HG03045 (cell line): Measurements from ENCODE around the gene EIPR1.

Experiments used
- ATAC-seq: cut with Tn5 transposase; IDR thresholded peaks from one replicate; pipeline ENCODE4 v1.9.1; 2021; ENCODE audit warnings: mild to moderate bottlenecking, moderate library complexity; ENCODE audit not compliant: unreplicated experiment

The EIPR1 gene

GRCh38 chr2:3168230-3168891, 209.3 kb downstream of the EIPR1 start:
- no peak for ATAC-seq

DNA sequence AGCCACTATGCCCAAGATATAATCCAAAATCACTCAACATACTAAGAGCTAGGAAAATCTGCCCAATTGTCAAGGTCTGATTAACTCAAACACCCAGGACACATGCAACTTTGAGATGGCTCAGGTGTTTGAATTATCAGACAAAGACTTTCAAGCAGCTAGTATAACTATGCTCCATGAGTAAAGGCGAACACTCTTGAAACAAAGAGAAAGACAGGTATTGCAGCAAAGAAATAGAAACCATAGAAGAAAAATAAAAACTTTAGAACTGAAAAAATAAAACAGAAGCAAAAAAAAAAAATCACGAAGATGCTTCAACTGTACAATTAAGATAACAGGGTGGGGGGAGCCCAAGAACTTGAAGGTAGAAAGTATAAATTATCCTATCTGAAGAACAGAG, 214.2 kb downstream of the EIPR1 start:
- ATAC-seq = no peak

GRCh38 chr2:3162442-3163077, 215.1 kb downstream of the EIPR1 start:
- no peak for ATAC-seq

- no peak for ATAC-seq
Observed at GRCh38 chr2:3160751-3161330, 216.8 kb downstream of the EIPR1 start.

GRCh38 chr2:3159782-3160545, 217.7 kb downstream of the EIPR1 start:
- no peak for ATAC-seq

- ATAC-seq = no peak
Observed at GRCh38 chr2:3154700-3155099, 222.9 kb downstream of the EIPR1 start.

DNA sequence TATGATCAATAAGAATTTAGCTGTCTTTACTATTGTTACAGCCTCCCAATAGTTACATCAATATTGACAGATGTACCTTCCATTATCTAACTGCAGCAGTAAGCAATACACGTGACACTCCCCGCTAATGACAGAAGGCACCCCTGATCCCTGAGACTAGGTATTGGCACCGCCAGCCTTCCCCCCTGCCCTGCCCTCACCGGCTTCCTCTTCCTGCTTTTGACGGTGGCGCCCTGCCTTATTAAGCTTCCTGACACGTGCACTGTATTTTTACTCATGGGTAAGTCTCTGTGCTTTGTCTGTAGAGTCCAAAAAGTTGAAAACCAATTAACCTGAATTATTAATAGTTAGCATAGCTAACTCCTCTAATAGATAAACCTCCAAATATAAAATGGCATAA, 223.5 kb downstream of the EIPR1 start:
- no peak for ATAC-seq

DNA sequence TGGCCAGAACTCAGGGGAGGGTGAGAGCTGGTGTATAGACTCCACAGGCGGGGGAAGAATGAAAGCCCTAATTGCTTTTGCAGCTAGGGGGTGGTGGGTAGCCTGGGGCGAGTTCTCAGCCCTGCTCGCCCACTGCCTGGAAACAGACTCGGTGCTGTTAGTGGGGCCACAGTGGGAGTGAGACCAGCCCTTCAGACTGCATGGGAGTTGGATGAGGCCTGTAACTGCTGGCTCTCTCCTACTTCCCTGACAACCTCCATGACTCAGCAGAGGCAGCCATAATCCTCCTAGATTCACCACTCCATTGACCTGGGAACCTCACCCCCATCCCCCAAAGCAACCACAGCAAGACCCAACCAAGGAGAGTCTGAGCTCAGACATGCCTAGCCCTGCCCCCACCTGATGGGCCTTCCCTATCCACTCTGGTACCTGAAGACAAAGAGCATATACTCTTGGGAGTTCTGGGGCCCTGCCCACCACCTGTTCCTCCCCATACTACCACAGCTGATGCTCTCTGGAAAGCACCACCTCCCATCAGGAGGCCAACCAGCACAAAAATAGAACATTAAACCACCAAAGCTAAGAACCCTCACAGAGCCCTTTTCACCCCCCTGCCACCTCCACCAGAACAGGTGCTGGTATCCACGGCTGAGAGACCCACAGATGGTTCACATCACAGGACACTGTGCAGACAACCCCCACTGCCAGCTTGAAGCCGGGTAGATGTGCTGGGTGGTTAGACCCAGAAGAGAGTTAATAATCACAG, 226.3 kb downstream of the EIPR1 start:
- ATAC-seq = no peak

GRCh38 chr2:3149441-3150217, 228.0 kb downstream of the EIPR1 start:
- no peak for ATAC-seq

DNA sequence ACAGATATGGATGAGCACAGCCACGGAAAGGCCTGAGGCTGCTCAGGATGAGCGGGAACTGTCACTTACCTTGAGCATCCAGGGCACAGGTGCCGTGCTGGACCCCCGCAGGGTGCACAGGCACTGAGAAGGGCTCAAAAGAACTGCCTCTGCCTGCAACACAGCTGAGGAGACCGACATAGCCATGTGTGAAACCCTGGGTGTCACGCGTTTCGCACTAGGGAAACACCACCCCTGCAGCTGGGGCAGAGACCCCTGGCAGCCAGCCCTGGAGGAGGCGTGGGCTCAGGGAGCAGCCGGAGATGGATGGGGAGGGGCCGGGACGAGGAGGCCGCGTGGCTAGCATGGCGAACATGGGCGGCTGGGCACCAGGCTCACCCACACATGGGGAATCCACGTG, 228.9 kb downstream of the EIPR1 start:
- ATAC-seq = no peak

DNA sequence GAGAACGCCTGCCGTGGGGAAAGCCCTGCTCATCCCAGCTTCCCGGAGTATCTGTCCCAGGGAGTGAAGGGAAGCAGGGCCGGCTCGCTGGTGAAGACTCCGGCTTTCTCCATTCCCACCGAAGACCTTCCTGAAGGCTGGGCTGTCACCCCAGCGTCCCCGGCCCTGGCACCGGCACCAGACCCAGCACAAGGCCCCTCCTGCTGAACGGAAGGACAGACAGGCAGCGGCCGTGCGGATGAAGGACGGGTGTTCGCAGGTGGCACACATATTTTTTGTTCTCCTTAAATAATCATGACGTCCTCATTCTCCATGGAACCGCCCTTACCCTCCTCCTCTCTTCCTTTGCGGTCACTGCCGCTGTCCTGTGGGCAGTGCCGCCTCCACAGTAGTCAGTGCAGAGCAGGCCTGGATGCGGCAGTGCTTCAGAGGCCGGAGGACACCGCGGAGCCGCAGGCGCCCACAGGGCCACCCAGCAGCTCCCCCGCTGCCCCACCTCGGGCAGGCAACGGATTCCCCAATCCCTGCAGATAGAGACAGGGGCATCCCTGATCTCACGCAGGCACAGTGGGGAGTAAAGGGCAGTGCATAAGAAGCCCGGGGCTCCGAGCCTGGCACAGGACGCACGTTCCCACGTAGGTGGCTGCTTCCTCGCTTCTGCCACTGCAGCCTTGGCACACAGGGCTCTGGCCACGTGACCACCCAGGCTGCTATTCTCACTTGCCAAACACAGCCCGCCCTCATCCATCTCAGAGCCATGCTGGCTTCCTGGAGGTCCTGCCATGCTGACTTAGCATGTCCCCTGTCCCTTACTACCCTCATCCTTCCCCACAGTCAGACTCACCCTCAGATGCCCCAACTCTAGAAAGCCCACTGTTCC, 229.7 kb downstream of the EIPR1 start:
- no peak for ATAC-seq

DNA sequence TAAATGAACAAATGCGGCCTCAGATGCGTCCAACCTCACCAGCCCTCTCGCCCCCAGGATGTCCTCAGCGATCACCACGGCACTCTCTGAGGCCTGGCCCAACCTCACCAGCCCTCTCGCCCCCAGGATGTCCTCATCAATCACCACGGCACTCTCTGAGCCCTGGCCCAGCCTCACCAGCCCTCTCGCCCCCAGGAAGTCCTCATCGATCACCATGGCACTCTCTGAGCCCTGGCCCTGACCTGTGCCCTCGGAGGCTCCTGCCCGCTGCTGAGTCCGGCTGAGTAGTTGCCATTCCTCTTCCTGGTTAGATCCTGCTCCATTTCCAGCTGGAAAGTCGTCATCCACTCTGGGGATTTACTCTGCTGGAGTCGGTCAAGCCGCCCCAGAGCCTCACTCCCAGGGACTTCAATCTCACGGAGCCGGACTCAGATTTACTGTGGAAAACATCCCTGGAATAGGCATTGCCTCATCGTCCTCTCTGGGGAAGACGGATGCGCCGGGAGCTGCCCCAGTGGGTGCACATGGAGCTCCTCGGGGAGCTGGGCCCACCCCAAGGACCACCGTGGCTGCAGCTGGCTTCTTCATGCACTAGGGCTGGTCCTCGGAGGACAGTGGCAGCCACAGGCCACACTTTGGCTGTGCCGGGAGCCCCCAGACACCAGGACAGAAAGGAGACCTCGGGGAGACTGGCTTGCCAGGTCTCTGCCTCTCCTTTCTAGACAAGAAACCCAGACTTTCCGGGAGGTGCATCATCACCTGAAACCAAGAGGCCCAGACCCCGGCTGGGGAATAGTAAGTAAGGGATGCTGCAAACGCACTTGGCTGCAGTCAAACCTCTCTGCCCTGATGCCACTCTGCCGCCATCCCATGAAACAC, 230.6 kb downstream of the EIPR1 start:
- no peak for ATAC-seq

GRCh38 chr2:3146175-3146574, 231.4 kb downstream of the EIPR1 start:
- no peak for ATAC-seq

- ATAC-seq = no peak
Observed at GRCh38 chr2:3145471-3146021, 232.1 kb downstream of the EIPR1 start.

- ATAC-seq = no peak
Observed at GRCh38 chr2:3144856-3145255, 232.8 kb downstream of the EIPR1 start.

GRCh38 chr2:3143602-3144001, 234.0 kb downstream of the EIPR1 start:
- ATAC-seq = no peak

GRCh38 chr2:3142961-3143571, 234.6 kb downstream of the EIPR1 start:
- ATAC-seq = no peak

DNA sequence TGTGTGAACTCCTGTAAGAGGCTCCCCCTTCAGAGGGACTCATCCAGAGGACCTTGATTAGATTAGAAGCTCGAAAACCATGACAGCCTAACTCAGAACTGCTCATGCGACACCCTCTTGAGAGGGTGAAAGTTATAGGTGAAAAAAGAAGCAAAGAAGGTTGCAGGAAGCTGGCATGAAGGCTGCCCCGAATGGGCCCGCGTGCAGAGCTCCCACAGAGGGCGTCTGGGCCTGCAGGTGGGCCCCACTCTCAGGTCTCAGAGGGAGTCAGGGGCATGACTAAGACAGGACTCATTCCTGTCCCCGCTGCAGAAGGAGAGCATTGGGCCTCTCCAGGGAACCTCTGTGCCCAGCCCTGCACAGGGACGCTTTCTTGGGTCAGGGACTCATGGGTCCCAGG, 235.4 kb downstream of the EIPR1 start:
- ATAC-seq = no peak
